ENCODE measurements around the gene GAS2L2. TPM values are rescaled to one million over a fixed set of nuclear protein-coding genes. Genes with fewer than 3 reads are reported as not detected.

Gene GAS2L2
- total and polyA plus RNA-seq, 2 experiments from 2014 or later = 0.06 TPM; not detected in 1

DNA sequence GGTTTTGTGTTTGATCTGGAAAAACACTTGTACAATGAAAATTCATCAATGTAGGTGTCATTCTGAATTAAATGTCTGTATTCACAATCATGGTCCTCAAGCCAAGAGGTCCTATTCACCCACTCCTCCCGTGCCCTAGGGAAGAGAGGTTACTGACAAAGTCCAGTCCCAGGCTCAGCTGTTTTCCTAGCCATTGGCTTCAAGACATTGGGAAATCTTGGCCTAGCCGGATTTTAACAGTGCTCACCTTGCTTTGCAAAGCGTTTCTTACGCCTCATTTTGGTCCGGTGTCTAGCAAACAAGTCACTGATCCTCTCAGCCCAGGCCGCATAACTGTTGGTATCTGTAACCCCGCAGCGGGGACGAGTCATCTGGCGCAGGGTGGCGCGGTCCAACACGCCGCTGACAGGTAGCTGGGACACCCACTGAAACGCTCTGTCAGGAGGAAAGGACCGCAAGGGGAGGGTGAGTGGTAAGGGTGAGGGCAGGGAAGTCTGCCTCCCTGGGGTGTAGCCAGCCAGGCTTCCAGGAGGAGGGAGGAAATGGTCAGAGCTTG, 25.7 kb upstream of the GAS2L2 start:
- no peaks in the 10 kb centered on the region for H3F3A ChIP-seq (replicated peaks; ENCODE audit: low read depth)
- DNase-seq (ENCODE audit: low spot score) = no peak
- H3K79me2 ChIP-seq (replicated peaks; ENCODE audit: insufficient read depth) = no peaks in the 10 kb centered on the region
- H3K4me2 ChIP-seq = no peak overlapping the region
- Mint-ChIP-seq H3K4me1 (peaks cover 19% of the 10 kb centered on the region), H3K27ac (no peak overlapping the region), H3K27me3 (ENCODE audit: insufficient read depth, low read depth, poor library complexity) (no peaks in the 10 kb centered on the region), H3K9me3 (no peaks in the 10 kb centered on the region), H3K4me3 (no peak overlapping the region), H3K36me3 (ENCODE audit: low read depth) (no peaks in the 10 kb centered on the region)
- no peaks in the 10 kb centered on the region for H3K27me3 ChIP-seq (ENCODE audit: insufficient read depth)
- H3K27ac ChIP-seq (ENCODE audit: low read depth) = no peak overlapping the region
- peaks cover 9% of the 10 kb centered on the region for H3K4me1 ChIP-seq (ENCODE audit: insufficient read depth)
- TF ChIP-seq ETS1 (IDR thresholded peaks at IDR 0.05) = no peak
- TF ChIP-seq EZH2 (IDR thresholded peaks at IDR 0.05; ENCODE audit: low read depth, unreplicated experiment) = no peak
- no peak for TF ChIP-seq CTCF (conservative IDR thresholded peaks at IDR 0.05; ENCODE audit: low read depth in 2 of 2)
- no peak for TF ChIP-seq JUNB (IDR thresholded peaks at IDR 0.05; ENCODE audit: unreplicated experiment)
- TF ChIP-seq, protein P1, sequence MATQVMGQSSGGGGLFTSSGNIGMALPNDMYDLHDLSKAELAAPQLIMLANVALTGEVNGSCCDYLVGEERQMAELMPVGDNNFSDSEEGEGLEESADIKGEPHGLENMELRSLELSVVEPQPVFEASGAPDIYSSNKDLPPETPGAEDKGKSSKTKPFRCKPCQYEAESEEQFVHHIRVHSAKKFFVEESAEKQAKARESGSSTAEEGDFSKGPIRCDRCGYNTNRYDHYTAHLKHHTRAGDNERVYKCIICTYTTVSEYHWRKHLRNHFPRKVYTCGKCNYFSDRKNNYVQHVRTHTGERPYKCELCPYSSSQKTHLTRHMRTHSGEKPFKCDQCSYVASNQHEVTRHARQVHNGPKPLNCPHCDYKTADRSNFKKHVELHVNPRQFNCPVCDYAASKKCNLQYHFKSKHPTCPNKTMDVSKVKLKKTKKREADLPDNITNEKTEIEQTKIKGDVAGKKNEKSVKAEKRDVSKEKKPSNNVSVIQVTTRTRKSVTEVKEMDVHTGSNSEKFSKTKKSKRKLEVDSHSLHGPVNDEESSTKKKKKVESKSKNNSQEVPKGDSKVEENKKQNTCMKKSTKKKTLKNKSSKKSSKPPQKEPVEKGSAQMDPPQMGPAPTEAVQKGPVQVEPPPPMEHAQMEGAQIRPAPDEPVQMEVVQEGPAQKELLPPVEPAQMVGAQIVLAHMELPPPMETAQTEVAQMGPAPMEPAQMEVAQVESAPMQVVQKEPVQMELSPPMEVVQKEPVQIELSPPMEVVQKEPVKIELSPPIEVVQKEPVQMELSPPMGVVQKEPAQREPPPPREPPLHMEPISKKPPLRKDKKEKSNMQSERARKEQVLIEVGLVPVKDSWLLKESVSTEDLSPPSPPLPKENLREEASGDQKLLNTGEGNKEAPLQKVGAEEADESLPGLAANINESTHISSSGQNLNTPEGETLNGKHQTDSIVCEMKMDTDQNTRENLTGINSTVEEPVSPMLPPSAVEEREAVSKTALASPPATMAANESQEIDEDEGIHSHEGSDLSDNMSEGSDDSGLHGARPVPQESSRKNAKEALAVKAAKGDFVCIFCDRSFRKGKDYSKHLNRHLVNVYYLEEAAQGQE (IDR thresholded peaks at IDR 0.05; ENCODE audit: unreplicated experiment) = no peak
- TF ChIP-seq ZNF331 (CRISPR knock-in tag; IDR thresholded peaks at IDR 0.05; ENCODE audit: low read depth) = no peak
- TF ChIP-seq, protein P2, sequence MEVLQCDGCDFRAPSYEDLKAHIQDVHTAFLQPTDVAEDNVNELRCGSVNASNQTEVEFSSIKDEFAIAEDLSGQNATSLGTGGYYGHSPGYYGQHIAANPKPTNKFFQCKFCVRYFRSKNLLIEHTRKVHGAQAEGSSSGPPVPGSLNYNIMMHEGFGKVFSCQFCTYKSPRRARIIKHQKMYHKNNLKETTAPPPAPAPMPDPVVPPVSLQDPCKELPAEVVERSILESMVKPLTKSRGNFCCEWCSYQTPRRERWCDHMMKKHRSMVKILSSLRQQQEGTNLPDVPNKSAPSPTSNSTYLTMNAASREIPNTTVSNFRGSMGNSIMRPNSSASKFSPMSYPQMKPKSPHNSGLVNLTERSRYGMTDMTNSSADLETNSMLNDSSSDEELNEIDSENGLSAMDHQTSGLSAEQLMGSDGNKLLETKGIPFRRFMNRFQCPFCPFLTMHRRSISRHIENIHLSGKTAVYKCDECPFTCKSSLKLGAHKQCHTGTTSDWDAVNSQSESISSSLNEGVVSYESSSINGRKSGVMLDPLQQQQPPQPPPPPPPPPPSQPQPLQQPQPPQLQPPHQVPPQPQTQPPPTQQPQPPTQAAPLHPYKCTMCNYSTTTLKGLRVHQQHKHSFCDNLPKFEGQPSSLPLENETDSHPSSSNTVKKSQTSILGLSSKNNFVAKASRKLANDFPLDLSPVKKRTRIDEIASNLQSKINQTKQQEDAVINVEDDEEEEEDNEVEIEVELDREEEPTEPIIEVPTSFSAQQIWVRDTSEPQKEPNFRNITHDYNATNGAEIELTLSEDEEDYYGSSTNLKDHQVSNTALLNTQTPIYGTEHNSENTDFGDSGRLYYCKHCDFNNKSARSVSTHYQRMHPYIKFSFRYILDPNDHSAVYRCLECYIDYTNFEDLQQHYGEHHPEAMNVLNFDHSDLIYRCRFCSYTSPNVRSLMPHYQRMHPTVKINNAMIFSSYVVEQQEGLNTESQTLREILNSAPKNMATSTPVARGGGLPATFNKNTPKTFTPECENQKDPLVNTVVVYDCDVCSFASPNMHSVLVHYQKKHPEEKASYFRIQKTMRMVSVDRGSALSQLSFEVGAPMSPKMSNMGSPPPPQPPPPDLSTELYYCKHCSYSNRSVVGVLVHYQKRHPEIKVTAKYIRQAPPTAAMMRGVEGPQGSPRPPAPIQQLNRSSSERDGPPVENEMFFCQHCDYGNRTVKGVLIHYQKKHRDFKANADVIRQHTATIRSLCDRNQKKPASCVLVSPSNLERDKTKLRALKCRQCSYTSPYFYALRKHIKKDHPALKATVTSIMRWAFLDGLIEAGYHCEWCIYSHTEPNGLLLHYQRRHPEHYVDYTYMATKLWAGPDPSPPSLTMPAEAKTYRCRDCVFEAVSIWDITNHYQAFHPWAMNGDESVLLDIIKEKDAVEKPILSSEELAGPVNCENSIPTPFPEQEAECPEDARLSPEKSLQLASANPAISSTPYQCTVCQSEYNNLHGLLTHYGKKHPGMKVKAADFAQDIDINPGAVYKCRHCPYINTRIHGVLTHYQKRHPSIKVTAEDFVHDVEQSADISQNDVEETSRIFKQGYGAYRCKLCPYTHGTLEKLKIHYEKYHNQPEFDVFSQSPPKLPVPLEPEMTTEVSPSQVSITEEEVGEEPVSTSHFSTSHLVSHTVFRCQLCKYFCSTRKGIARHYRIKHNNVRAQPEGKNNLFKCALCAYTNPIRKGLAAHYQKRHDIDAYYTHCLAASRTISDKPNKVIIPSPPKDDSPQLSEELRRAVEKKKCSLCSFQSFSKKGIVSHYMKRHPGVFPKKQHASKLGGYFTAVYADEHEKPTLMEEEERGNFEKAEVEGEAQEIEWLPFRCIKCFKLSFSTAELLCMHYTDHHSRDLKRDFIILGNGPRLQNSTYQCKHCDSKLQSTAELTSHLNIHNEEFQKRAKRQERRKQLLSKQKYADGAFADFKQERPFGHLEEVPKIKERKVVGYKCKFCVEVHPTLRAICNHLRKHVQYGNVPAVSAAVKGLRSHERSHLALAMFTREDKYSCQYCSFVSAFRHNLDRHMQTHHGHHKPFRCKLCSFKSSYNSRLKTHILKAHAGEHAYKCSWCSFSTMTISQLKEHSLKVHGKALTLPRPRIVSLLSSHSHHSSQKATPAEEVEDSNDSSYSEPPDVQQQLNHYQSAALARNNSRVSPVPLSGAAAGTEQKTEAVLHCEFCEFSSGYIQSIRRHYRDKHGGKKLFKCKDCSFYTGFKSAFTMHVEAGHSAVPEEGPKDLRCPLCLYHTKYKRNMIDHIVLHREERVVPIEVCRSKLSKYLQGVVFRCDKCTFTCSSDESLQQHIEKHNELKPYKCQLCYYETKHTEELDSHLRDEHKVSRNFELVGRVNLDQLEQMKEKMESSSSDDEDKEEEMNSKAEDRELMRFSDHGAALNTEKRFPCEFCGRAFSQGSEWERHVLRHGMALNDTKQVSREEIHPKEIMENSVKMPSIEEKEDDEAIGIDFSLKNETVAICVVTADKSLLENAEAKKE (CRISPR knock-in tag; IDR thresholded peaks at IDR 0.05) = no peak
- TF ChIP-seq CREB1 (CRISPR knock-in tag; IDR thresholded peaks at IDR 0.05; ENCODE audit: low read depth) = no peak
- no peak for TF ChIP-seq STAT1 (IDR thresholded peaks at IDR 0.05; ENCODE audit: unreplicated experiment)
- no peak for TF ChIP-seq POLR2AphosphoS5 (IDR thresholded peaks at IDR 0.05; ENCODE audit: low read depth)
- no peak for TF ChIP-seq ZNF114 (CRISPR knock-in tag; IDR thresholded peaks at IDR 0.05)
- no peak for TF ChIP-seq NANOG (IDR thresholded peaks at IDR 0.05; ENCODE audit: borderline replicate concordance)
- TF ChIP-seq EZH2phosphoT487 (IDR thresholded peaks at IDR 0.05; ENCODE audit: unreplicated experiment) = no peak
- H3K4me3 ChIP-seq = no peak overlapping the region
- H3K36me3 ChIP-seq (ENCODE audit: insufficient read depth) = no peaks in the 10 kb centered on the region
- ATAC-seq = no peak
- H3K9me2 ChIP-seq (ENCODE audit: insufficient read depth) = no peaks in the 10 kb centered on the region
- H2AFZ ChIP-seq = no peak overlapping the region
- no peaks in the 10 kb centered on the region for H4K20me1 ChIP-seq (replicated peaks; ENCODE audit: insufficient read depth)

All from GM23338 (cell line).